Aorta (tissue), 5 donors: Measurements from ENCODE around the gene ZBTB7C. TPM values are rescaled to one million over a fixed set of nuclear protein-coding genes. Genes with fewer than 3 reads are reported as not detected.

Experiments
- ATAC-seq: fragments of 200-7000 bp; cut with Tn5 transposase; one replicate; pipeline ENCODE4 v1.9.1; 2022; ENCODE audit warnings: moderate library complexity; ENCODE audit not compliant: low FRiP score
- DNase-seq, 2 donors: peaks; one replicate each; pipeline ENCODE4 v3.0.0-alpha.2; 2020
- H3K27ac ChIP-seq, 2 donors: one replicate each; pipeline ENCODE4 v1.5.1; 2013; ENCODE audit warnings: low read length in 2 of 2, mild to moderate bottlenecking in 2 of 2, moderate library complexity in 2 of 2, control low read depth in 1 of 2, inconsistent platforms in 1 of 2, low read depth in 1 of 2
- H3K27me3 ChIP-seq, 2 donors: one replicate each; pipeline ENCODE4 v1.6.1; 2013; ENCODE audit warnings: control low read depth in 1 of 2, low read length in 1 of 2, mild to moderate bottlenecking in 1 of 2, moderate library complexity in 1 of 2; ENCODE audit not compliant: insufficient read depth in 2 of 2, control insufficient read depth in 1 of 2
- H3K36me3 ChIP-seq, 2 donors: one replicate each; pipeline ENCODE4 v1.6.1; 2013; ENCODE audit warnings: control low read depth in 1 of 2, low read length in 1 of 2, mild to moderate bottlenecking in 1 of 2; ENCODE audit not compliant: insufficient read depth in 2 of 2, control insufficient read depth in 1 of 2
- H3K4me1 ChIP-seq, 2 donors: one replicate each; pipeline ENCODE4 v1.6.1; 2013; ENCODE audit warnings: low read length in 2 of 2, control low read depth in 1 of 2, mild to moderate bottlenecking in 1 of 2, moderate library complexity in 1 of 2; ENCODE audit not compliant: insufficient read depth in 2 of 2, control insufficient read depth in 1 of 2
- H3K4me3 ChIP-seq, 2 donors: one replicate each; pipeline ENCODE4 v1.5.1; 2013; ENCODE audit warnings: low read length in 2 of 2, control low read depth in 1 of 2, mild to moderate bottlenecking in 1 of 2
- H3K9me3 ChIP-seq: one replicate; pipeline ENCODE4 v1.6.1; 2013; ENCODE audit warnings: mild to moderate bottlenecking, low read length; ENCODE audit not compliant: control insufficient read depth
- WGBS, 2 donors: extraction: QIAGEN DNeasy Blood & Tissue Kit; methylation state at CpG; one replicate each; pipeline ENCODE4 v1.1.7; 2013; 5-methylcytosine and 5-hydroxymethylcytosine counted together
- intact Hi-C, 2 donors: fragments of 100-400 bp; cut with DNase I; formaldehyde crosslinking; loops; one replicate each; pipeline versions ENCODE4 v1.14.2 to v1.15.0; 2022
- polyA plus RNA-seq, 2 donors: library from polyadenylated mRNA; stranded (reverse); fragments of 200-250 nt; gene quantifications; one replicate each; pipeline ENCODE4 v1.2.3, GENCODE V29; 2013
- total RNA-seq, 2 donors: library from RNA; stranded (reverse); fragmentation: NEBNext Ultra II Directional; extraction: Animal tissue kit (Norgen Biotek cat#: 25700); gene quantifications; one replicate each; pipeline ENCODE4 v1.2.1, GENCODE V29; 2021
- donor health status: healthy with polysubstance abuse.
- donor health status: Bipolar disorder and iron deficiency.
- donor health status: DM: no; HTN: no; CAD: no.
- donor health status: DM: no; HTN: no; CAD: no.
- donor health status: DM: yes; HTN: yes; CAD: no.

Gene ZBTB7C
- total and polyA plus RNA-seq, 4 donors: 0.69 to 22.4 (median 10.0) TPM

- H3K27me3 ChIP-seq: no peaks in the 10 kb centered on the region
- no peaks in the 10 kb centered on the region for H3K9me3 ChIP-seq
- no peak overlapping the region for H3K27ac ChIP-seq
- H3K4me3 ChIP-seq: no peak overlapping the region
- 92 to 93% methylated on average over 13 of the region's 13 CpGs for WGBS, 2 donors
- intact Hi-C loops: loop anchor here in 1 of 2 donors (10.0 kb wide), 2 partner anchors 160 to 280 kb away; no protein-coding TSS in a partner anchor
- DNase-seq: peak in 1 of 2 donors; percentile 62
- no peak for ATAC-seq
- no peaks in the 10 kb centered on the region for H3K36me3 ChIP-seq
- no peaks in the 10 kb centered on the region for H3K4me1 ChIP-seq
Observed at GRCh38 chr18:48165111-48165866, 243.9 kb downstream of the ZBTB7C start.

DNA sequence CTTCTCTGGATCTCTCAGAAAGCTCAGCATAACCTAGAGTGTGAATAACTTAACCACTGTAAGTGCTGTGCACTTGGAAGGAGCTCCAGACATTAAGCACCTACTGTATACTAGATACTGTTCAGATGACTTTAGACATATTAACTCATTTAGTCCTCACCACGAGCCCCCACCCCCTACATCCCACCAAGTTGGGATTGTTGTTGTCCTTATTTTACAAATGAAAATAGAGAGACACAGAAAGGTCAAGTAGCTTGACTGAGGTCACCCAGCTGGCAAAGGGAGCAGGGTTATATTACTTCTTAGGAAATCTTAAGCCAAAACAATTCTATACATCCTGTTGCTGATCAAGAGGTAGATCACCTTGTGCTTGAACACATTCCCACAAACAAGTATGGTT, 244.5 kb downstream of the ZBTB7C start:
- Histone ChIP-seq H3K27me3 (no peaks in the 10 kb centered on the region), H3K9me3 (no peaks in the 10 kb centered on the region), H3K27ac (no peak overlapping the region), H3K36me3 (no peaks in the 10 kb centered on the region), H3K4me3 (no peak overlapping the region), H3K4me1 (no peaks in the 10 kb centered on the region)
- intact Hi-C loops: loop anchor here (5.0 to 10.0 kb wide), 5 partner anchors 132 to 280 kb away; partner anchors contain the start of gene ZBTB7C (in 1 of the 2)
- 83 to 89% methylated on average over 1 of the region's 1 CpG for WGBS, 2 donors
- ATAC-seq: no peak
- DNase-seq: peak in 1 of 2 donors; percentile 8

GRCh38 chr18:48164116-48164515, 245.1 kb downstream of the ZBTB7C start:
- H3K4me1 ChIP-seq: no peaks in the 10 kb centered on the region
- intact Hi-C loops: loop anchor here (5.0 to 10.0 kb wide), 5 partner anchors 132 to 281 kb away; partner anchors contain the start of gene ZBTB7C (in 1 of the 2)
- DNase-seq: peak in 1 of 2 donors; percentile 15

GRCh38 chr18:48163738-48164115, 245.5 kb downstream of the ZBTB7C start:
- ATAC-seq: no peak
- H3K9me3 ChIP-seq: no peaks in the 10 kb centered on the region
- intact Hi-C loops: loop anchor here (5.0 to 10.0 kb wide), 5 partner anchors 131 to 281 kb away; partner anchors contain the start of gene ZBTB7C (in 1 of the 2)
- H3K27me3 ChIP-seq: no peaks in the 10 kb centered on the region
- no peaks in the 10 kb centered on the region for H3K36me3 ChIP-seq
- 72 to 74% methylated on average over 3 of the region's 3 CpGs for WGBS, 2 donors
- peak in 1 of 2 donors; percentile 59 for DNase-seq
- H3K4me3 ChIP-seq: no peak overlapping the region
- no peak overlapping the region for H3K27ac ChIP-seq
- no peaks in the 10 kb centered on the region for H3K4me1 ChIP-seq

More at GRCh38 chr18:48164116-48164515, 245.1 kb downstream of the ZBTB7C start:
- WGBS, 2 donors: 91% methylated on average over 4 of the region's 4 CpGs
- H3K4me3 ChIP-seq: no peak overlapping the region
- no peak overlapping the region for H3K27ac ChIP-seq
- no peaks in the 10 kb centered on the region for H3K36me3 ChIP-seq
- no peaks in the 10 kb centered on the region for H3K9me3 ChIP-seq
- ATAC-seq: no peak
- no peaks in the 10 kb centered on the region for H3K27me3 ChIP-seq

DNA sequence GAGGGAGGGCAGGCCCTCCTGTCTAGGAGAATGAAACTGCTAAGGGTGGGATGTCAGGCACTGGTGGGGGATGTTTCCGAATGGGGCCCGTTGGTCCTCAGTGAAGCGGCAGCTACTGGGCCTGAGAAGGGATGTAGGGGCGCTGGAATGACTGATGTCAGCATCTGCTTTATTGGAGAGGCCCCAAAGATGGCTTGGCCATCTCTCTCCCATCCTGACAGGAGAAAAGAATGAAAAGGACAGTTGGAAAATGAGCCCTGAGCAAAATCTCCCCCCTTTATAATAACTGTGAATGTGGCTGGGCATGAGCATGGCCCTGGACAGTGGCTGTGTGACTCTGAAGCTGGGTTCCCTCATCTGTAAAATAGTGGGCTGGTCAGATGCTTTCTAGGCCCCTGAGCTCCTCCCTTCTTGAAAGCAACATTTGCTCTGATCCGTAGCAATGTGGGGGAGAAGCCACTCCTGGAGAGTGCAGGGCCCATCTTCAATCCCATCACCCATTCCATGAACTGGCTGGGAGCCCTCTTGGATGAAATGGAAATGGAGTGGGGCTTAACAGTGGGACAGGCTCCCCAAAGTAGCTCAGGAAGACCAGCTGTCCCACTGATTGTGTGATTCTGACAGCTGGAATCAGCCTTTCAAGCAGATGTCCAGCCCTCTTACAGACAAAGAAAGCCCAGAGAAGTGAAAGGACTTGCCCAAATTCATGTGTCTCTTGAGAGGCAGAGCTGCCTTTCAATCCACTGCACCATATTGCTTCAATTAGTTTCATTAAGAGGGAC, 246.0 kb downstream of the ZBTB7C start:
- ATAC-seq: no peak
- intact Hi-C loops: loop anchor here (5.0 to 10.0 kb wide), 5 partner anchors 131 to 282 kb away; partner anchors contain the start of gene ZBTB7C (in 1 of the 2)
- 95 to 98% methylated on average over 5 of the region's 5 CpGs for WGBS, 2 donors
- H3K4me3 ChIP-seq: no peak overlapping the region
- no peaks in the 10 kb centered on the region for H3K36me3 ChIP-seq
- no peaks in the 10 kb centered on the region for H3K4me1 ChIP-seq
- no peak overlapping the region for H3K27ac ChIP-seq
- H3K9me3 ChIP-seq: no peaks in the 10 kb centered on the region
- peak in 1 of 2 donors; percentile 39 for DNase-seq
- H3K27me3 ChIP-seq: no peaks in the 10 kb centered on the region

- H3K27me3 ChIP-seq: no peaks in the 10 kb centered on the region
- ATAC-seq (no peak), DNase-seq (no peak)
- 5 to 23% methylated on average over 9 to 38 of the region's 38 CpGs for WGBS, 2 donors
- H3K4me1 ChIP-seq: no peaks in the 10 kb centered on the region
- H3K27ac ChIP-seq: peak overlapping the region in 1 of 2 donors; percentile 20
- no peaks in the 10 kb centered on the region for H3K36me3 ChIP-seq
- peak overlapping the region; percentile 50 to 57 for H3K4me3 ChIP-seq
- no peaks in the 10 kb centered on the region for H3K9me3 ChIP-seq
- intact Hi-C loops: loop anchor here (5.0 to 10.0 kb wide), 5 partner anchors 130 to 283 kb away; partner anchors contain the start of gene ZBTB7C (in 1 of the 2)
Observed at GRCh38 chr18:48161911-48162698, 247.1 kb downstream of the ZBTB7C start.

DNA sequence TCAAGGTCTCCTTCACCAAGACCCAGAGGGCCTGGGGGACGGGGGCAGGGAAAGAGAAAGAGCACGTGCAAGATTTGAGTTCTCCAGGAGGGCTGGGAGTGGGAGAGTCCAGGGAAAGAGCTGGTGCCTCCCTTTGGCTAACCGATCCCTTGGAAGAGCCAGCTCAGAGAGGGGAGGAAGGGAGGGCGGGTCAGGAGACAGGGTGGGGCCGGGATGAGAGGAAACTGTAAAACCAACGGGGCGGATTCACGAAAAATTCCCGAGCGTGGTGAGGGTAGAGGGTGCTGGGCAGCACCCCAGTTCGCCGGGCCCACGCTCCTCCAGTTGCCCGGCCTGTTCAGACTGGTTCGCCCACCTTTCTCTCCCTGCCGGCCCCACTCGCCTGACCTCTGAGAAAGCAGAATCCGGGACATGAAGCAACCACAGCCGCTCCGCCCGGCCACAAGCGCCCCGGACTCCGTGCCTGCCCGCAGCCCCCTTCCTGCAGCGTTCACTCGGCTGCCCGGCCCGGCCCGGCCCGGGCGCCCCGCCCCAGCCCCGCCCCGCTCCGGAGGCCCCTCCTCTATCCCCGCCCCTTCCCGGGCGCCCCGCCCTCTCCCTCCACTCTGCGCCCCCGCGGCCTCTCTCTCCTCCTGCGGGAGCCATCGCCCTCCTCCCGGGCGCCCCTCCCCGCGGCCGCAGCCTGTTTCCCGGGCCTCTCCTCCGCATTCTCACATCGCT, 247.8 kb downstream of the ZBTB7C start:
- peak; percentile 88 to 95 for DNase-seq
- Histone ChIP-seq H3K4me3 (peak overlapping the region; percentile 50 to 57), H3K4me1 (no peaks in the 10 kb centered on the region), H3K27me3 (no peaks in the 10 kb centered on the region), H3K36me3 (no peaks in the 10 kb centered on the region), H3K9me3 (no peaks in the 10 kb centered on the region), H3K27ac (peak overlapping the region in 1 of 2 donors; percentile 80)
- intact Hi-C loops: loop anchor here (5.0 to 10.0 kb wide), 5 partner anchors 129 to 283 kb away; partner anchors contain the start of gene ZBTB7C (in 1 of the 2)
- 0 to 1% methylated on average over 33 to 53 of the region's 53 CpGs for WGBS, 2 donors
- peak; percentile 93 for ATAC-seq
